Cortex of kidney (tissue), 1 donor: ENCODE results near the gene ATP5ME.
"Not testable (repeated sequence)": the region's sequence is repeated elsewhere in the genome, so short reads cannot be mapped to it uniquely, and the experiment has no call there.

Source experiments
- DNase-seq: peaks from one replicate; lab custom pipeline; 2025; lab: John Stamatoyannopoulos, UW

Gene ATP5ME

DNA sequence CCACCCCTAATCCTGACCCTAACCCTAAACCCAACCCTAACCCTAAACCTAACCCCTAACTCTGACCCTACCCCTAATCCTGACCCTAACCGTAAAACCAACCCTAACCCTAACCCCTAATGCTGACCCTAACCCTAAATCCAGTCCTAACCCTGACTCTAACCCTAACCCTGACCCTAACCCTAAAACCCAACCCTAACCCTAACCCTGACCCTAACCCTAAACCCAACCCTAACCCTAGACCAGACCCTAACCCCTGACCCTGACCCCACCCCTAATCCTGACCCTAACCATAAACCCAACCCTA is 30.8 kb upstream of the ATP5ME start:
- DNase-seq = no peak

DNA sequence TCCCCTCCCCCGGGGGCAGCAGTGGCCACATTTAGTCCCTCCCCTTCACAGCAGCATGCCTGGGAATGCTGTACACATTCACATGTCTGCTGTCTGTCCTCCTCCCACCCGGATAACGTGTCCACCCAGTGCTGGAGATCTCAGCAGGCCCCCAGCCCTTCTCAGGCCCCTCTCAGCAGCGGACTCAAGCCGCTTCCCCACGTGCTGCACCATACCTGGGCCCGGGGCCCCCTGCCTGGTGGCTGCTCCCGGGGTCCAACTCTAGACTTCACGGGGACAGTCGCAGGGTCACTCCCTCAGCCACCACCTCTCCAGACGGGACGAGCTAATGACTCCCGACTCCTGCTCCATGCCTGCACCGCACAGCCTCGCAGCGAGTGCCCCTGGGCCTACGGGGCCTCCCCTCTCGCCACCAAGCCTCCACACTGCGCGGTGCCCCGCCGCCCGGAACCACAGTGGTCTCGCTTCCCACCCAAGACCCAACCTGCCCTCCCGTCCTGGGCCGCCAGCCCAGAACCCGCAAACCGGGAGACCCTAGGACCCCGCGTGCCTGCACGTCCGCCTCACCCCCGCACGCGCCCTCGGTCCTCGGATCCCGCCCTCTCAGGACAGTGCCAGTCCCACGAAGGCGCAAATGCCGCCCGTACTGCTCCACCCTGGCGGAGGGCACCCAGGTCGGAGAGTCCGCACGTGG is 30.3 kb upstream of the ATP5ME start:
- no peak for DNase-seq

DNA sequence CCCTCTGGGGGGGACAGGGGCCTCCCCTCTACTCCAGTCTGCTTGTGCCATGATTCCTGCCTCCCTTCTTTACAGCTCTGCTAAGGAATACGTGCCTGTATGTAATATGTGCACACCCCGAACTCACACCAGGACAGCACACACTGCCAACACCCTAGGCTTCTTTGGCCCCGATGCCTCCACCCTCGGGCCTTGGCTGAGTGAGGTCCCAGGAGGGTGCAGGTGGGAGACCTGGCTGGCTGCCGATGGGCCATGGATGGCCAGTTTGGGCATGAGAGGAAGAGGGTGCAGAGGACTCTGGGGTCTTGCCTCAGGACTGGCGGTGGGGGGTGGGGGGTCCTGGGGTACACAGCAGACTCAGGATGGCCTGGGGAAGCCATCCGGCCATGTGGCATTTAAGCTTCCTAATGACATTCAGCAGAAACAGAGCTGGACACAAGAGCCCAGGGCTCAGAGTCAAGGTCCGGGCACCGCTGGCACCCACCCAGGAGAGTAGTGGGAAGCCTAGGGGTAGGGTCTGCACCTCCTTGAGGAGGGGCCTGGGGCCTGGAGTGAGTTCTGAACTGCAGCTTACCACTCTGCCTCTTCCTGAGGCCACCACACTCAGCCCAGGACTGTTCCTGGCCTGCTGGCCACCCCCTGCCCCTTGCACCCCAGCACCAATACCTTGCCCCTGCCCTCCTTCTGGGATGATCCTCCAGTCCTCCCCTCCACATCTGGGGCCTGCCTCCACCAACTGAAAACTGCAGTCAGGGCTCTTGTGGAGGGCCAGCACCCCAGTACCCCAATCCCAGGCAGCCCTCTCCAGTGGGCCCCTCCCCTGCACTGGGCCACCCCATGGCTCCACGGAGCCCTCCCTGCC is 29.5 kb upstream of the ATP5ME start:
- DNase-seq = no peak

DNA sequence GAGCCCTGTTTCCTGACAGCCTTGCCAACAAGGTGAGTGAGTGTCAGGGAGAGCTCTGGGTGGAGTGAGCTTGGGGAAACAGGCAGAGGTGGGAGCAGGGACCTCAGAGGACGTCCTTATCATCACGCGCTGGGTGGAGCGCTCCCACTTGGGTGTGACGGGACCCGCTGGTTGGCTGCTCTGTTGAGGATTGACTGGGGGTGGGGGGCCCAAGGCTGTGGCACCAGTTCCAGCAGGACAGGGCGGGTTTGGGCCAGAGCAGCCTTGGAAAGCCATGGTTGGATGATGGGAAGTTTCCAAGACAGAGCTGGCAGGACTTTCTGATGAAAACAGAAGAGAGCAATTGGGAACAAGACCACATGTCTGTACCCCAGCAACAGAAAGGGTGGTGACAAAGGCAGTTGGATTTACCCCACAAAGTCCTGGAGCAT is 28.6 kb upstream of the ATP5ME start:
- no peak for DNase-seq

DNA sequence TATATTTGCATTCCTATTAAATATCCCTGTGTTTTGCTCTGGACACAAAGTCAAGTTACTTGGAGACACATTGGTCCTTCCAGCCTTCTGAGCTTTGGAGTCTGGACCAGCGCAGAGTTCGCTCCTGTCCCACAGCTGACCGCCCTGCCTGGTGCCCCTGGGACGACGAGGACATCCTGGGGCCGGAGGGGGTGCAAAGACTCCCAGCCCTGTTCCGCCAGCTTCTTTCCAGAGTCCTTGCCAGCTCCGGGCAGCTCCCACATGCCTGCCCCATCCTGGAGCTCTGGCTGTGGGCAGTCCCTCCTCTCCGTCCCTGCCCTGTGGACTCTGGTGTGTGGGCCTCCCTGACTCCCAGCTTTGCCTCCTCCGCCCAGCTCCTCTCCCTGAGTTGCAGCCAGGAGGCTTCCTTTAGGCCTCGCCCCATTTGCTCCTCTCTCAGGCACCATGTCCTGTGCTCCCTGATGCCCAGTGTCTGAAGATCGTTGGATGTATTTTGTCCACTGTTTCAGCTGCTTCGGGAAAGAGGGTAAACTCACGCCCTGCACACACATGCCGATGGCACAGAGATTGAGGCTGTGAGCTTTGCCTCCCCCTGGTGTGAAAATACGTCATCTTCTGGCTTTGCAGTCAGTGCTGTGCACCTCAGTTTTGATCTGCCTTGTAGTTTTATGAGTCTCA is 26.6 kb upstream of the ATP5ME start:
- DNase-seq = no peak

DNA sequence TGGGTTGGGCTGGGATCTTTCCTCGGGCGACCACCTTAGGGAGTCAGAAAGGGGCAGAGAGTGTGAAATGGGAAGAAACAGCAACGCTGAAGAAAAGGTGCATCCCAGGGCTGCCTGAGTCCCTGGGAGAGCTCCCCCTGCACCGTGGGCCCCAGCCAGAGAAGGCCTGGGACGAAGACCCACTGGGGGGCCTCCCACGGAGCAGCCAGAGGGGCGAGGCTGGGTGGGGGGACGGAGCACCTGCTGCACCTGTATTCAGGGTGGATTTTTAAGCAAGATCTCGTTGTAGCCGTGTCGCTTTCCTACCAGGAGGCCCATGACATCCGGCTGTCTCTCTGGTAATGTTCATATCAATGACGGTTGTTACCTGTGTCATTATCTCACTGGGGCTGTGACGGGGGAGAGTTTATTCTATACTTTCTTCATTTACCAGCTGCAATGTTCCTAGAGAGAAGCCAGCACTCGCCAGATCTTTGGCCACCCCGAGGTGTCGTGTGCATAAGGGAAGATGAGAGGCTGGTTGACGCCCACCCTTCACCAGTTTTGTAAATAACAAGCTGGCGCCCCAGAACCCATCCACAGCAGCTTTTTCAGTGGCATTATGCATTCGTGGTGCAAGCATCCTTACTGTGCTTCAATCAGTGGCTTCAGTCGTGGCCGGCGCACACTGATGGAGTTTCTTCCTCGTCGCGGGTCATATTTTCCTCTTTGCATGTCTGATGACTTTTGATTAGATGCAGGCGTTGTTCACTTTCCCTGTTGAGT is 25.9 kb upstream of the ATP5ME start:
- no peak for DNase-seq

DNA sequence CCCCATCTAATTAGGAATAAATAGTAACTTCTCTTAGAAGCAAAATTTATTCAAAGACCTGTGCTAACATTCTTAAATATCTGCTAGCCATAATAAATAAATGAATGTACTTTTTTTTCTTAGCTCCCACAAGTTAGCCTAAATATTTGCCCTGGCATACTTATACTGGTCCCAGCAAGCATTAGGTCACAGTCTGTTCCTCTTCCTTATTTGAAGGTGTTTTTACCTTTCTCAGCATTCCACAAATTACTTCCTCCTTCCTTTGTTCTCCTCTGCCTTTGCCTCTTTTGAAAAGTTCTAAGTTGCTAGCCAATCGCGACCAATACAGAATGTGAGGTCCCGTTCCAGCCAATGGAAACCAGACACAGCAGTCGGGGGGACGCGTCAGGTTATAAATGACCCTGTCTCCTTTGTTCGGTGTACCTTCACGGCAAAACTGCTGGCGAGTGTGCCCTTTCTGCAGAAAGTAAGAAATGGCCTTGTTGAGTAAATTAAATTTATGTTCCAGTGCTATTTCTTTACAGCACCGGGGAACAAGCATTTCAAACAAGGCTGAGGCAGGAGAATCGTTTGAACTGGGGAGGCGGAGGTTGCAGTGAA is 20.4 kb upstream of the ATP5ME start:
- not testable (repeated sequence) for DNase-seq

DNA sequence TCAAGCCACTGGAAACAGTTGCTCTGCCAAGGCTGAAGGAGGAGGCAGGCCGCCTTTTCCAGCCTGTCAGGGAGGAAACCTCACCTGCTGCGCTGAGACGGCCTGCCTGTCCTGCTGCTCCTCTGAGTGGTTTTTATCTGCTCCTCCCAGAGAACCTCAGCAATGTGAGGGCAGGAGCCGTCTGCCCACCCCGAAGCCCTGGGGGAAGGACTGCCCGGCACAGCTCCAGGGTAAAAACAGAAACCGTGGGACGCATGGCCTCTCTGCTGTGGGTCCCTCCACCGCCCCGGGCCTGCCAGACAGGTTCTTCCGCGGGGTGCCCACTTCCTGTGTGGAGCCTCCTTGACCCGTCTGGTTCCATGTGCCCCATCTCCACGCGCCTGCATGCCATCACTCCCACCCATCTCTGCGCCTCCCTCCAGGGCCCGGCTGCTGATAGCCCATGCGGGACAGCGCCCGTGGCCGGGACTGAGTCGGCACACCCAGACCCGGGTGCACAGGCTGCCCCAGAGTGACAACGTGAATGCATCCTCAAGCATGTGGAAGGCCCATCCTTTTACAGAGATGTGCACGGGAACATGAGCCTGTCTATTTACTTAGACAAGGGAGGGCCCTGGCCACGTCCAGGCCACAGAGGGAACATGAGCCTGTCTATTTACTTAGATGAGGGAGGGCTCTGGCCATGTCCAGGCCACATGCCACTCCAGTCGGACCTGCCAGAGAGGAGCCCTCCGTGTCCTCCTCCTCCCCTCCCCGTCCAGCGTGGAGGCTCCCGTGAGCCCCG is 18.9 kb upstream of the ATP5ME start:
- DNase-seq = no peak

DNA sequence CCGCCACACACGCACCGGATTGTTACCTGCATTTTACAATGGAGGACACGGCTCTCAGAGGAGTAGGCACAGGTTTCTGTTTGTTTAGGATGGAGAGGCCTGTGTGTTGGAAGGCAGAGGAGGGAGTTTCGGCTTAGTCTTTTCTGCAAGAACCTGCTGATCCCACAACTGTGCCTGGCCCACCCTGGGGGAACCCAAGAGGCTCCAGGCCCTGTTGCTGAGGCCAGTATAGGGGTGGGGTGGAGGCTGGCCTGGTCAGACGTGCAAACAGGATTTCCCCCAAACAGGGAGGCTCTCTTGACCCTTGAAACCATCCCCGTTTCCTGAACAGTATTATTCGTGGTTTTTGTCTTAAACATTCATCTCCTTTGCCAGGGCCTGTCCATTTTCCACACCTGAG is 15.6 kb upstream of the ATP5ME start:
- no peak for DNase-seq

DNA sequence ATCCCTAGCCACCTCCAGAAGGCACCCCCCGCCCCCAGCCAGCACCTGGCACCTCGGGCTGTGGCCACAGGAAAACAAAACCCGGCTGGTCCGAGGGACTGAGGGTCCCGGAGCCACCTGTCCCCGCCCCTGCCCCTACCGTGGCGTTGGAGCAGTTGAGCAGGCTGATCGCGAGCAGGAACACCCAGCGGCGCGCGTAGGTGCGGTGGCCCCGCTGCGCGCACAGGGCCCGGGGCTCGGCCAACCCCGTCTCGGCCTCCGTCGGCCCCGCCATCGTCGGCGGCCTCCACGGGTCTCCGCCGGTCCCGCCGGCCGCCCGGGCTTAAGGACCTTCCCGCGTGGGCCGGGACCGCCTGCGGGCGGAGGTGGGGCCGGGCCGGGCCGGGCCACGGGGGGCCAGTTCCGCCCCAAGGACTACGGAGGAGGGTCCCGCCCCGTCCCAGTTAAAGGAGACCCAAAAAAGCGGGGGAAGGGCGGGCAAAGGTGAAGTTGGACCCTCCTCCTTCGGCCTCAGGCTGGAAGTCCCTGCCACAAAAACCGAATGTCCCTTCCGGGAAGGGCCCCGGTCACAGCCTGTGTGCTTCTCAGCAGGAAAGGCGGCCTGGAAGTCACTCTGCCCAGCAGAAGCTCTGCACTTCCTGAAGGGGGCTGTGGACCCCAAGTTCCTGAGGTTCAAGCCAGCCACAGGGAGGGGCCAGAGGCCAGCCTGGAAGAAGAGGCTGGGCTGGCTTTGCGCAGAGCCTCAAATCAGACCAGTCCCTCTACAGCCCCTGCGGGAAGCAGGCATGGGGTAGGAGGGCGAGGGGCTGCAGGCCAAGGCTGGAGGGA is 15.0 kb upstream of the ATP5ME start, which contains the start of gene SLC49A3:
SLC49A3 (minus strand) TSS at position 298 of the 828 bp plus-strand sequence; CDS start at position 274, 24 bp downstream.
- no peak for DNase-seq

DNA sequence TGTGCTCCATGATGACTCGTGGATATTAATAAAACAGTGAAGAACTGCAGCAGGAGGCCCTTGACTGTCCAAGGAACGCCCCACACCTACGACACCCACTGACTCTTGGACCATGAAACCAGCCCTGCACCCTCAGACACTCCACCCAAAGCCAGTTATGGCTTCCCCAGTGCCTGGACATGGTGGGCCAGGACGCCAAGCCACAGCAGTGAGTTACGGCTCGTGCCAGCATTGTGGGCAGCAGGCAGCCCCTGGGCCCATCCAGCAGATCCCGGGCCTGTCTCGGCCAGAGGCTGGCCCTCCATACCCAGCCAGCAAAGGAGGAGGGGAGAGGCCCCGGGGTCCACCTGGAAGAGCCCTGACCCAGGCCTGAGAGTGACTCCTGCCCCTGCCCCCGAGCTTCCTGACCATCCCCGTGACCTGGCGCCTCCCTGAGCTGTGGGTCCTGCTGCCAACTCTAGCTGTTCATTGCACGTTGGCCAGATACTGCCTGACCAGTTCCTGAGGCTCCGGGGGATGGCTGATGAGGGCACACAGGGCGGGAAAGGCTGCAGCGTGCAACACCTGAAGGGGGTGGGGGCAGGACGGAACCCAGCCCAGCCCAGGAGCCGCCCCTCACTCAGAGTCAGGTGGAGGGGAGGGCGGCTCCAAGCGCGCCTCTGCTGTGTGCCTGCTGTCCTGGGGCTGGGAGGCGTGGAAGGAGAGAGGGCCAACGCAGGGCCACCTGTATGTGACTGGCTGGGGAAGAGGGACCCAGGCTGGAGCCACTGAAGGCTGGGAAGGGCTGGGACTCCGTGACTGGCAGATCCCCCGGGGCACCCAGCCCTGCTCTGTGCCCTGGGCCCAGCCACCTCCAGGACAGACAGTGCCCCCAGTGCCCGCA is 14.1 kb upstream of the ATP5ME start:
- DNase-seq = no peak

DNA sequence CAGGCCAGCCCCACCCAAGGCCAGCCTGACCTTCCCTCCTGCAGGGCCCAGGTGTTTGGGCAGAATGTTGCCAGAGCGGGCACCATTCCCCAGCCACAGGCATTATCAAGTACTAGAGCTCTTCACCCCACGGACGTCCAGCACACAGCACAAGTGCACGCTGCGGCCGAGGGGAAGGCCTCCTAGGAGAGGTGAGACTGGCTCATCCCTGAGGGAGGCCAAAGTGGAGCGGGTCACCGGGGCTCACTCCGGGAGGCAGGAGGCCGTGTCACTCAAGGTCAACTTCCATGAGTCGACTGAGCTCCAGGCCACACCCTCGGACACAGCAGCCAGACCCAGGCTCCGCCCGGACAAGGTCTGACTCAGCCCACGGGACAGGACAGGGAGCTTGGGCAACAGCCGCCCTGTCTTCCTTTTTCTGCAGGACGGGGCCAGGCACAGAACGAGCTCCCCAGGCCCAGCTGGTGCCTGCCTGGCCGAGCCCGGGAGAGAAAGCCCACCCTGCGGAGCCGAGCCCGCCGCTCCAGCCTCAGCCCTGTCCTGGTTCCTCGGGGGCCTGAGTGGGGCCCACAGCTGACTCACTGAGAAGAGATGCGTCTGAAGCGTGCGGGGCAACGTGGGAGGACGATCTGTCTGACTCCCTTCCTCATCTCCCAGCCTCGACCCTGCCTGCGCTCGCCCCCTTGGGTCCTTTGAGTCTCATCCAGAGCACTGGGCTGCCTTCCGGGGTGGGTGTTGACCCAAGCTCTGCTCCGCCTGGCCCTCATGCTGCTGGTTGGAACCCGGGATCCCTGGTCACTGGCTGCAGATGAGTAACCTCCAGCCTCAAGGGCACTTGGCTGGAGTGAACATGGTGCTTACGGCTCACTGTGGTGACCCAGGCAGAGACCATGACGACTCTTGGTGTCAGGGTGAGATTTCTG is 13.2 kb upstream of the ATP5ME start:
- no peak for DNase-seq

DNA sequence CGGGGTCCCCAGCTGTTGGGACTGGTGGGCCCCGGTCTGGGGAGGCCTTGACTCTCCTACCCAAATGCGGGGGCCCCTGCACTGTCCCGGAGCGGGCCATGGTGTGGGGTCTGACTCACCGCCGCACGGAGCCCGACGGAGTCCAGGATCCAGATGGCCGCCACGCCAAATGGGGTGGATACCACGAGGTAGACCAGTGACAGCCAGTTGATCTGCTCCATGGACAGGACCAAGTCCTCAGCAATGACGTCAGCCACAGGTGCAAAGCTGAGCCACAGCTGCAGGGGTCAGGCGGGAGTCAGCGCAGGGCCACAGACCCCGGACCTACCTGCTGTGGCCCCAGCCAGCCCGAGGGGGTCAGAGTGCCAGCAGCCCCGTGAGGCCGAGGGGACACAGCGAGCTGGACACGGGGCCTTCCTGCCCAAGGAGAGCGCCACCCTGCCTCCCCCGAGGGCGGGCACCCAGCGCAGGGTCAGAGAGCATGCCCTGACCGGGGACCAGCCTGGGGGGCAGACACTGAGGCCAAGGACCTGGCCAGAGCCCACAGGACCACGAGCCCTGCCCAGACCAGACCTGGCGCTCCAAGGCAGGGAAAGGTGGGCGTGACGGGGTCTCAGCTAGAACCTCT is 12.5 kb upstream of the ATP5ME start:
- DNase-seq = no peak

DNA sequence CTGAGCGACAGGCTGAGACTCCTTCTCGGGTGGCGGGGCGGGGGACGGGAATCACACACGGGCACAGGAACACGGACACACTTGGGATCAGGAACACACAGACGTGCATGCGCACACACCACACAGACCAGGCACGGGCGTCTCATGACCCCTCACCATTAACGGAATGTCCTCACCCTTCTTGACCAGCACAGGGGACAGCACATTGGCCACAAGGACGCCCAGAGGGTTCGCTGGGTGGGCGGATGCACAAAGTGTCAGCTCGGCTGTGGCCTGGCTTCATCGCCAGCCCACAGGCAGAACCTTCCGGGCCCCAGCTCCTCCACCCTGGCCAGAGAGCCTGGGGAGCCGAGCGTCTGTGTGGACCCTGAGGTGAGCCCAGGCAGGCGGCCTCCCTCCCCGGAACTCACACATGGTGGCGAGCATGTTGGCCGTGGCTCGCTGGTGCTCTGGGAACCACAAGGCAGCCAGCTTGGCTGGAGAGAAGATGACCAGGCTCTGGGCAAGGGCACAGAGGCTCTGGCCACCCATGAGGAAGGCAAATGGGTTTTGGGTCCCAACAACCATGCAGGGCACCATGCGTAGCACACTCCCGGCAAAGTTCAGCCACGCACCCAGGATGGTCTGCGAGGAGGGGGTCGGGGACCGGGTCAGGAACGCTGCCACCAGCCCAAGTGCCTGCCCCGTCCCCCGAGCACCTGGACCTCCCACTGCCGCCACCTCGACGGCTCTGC is 11.8 kb upstream of the ATP5ME start:
- DNase-seq = no peak

DNA sequence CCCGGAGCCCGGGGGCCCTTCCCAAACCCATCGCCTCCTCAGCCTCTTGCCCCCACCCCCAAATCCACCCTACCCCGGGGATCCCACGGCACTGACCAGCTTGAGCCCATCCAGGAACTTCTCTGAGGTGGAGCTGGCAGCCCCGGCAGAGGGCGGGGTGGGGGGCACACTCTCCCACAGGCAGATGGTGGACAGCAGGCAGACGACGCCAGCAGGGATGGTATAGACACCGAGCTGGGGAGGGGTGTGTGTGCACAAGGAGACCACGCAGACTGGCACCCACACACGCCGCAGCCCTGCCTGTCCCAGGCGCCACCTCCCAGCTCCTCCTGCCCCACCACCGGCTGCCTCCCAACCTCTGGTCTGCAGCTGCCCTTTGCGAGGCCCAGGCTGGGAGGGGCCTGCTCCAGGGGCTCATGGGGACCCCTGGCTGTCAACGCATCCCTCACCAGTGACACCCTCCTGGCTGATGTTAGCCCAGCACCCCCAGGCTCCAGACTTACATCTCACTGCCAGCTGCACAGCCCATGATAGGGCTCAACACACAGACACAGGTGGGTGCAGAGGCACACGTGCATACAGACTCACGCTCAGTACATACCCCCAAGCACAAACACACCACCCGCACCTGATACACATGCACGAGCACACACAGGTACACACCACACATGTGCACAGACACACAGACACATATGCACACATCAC is 10.7 kb upstream of the ATP5ME start:
- DNase-seq = no peak

DNA sequence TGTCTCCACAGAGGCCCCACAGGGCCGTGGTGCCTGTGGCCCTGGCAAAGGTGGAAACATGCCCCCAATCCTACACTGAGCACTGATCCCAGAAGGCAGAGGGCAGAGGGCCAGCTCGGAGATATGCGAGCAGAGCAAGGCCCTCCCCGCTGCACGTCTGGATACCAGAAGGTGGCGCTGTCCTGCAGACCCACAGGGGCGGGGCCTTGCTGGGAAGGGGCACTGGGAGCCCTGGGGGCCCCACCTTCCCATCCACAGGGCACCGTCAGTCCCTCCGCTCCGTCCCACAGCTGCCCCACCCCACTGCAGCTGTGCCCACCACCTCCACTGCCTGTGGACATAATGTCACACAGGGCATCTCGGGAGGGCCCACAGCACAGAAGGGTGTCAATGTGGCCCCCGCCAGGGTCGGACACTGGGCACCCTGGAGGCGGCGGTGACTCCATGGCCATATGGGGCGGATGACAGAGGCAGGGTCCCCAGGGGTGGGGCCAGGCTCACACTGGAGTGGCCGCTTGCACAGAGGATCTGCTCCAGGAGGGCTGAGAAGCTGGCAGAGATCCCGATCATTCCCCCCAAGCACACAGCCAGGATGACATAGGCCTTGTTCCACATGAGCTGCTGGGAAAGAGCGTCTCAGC is 10.0 kb upstream of the ATP5ME start:
- DNase-seq = no peak
